HG02981 (cell line): ENCODE data around the gene CFAP251.
"Not testable (repeated sequence)": the region's sequence is repeated elsewhere in the genome, so short reads cannot be mapped to it uniquely, and the experiment has no call there.

Source experiments
- ATAC-seq: cut with Tn5 transposase; IDR thresholded peaks from one replicate; pipeline ENCODE4 v1.9.1; 2021; ENCODE audit warnings: mild to moderate bottlenecking, moderate library complexity; ENCODE audit not compliant: unreplicated experiment

Gene CFAP251

DNA sequence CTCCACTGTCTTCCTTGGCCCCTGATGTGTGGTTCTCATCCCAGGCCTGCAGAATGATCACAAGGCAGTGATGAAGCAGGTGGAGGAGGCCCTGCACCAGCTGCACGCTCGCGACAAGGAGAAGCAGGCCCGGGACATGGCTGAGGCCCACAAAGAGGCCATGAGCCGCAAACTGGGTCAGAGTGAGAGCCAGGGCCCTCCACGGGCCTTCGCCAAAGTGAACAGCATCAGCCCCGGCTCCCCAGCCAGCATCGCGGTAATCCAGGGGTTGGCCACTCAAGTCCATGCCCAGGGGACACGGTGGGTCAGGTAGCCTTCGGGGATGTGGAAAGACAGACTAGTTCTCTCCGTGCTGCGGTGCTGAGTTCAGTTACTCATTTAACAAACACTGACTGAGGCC lies 18.8 kb upstream of the CFAP251 start:
- no peak for ATAC-seq

DNA sequence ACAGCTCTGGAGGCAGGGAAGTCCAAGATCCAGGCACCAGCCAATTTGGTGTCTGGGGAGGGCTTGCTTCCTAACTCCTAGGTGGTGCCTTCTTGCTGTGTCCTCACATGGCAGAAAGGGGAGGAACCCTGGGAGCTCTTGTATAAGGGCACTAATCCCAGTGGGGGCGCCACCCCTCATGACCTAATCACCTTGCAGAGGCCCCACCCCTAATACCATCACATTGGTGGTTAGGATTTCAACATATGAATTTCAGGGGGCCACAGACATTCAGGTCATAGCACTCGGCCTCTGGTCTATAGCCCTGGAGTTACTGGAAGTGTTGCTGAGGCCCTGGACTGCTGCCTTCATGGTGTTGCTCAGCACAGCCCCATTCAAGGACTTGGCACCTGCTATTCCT lies 15.2 kb upstream of the CFAP251 start:
- no peak for ATAC-seq

DNA sequence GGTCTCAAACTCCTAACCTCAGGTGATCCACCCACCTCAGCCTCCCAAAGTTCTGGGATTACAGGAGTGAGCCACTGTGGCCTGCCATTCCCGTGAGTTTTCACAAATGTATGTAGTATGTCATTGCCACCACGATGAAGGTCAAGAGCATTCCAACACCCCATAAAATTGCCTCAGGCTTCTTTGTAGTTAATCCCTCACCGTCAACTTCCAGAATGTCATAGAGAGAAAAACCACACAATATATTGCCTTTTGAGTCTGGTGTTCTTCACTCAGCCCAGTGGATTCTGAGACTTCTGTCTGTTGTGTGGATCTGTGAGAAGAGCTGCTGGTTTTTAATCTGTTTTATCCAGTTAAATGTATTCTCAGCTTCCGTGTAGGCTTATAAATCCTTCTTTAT lies 12.6 kb upstream of the CFAP251 start:
- ATAC-seq: no peak

DNA sequence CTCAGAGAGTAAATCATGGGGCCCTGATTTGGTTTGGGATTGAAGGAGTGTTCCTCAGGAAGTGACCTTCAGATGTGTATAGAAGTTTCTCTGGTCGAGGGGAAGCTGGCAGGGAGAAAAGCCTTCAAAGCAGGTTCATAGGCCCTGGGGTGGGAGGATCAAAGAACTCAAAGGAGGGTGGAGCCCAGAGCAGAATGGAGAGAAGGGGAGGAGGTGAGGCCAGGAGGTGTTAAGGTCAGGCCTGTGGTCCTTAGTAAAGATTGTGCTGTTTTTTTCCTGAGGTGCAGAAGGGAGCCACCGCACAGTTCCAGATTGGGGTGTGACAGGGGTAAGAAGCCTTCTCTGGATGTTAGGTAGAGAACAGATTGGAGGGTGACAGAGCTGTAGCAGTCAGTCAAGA lies 9.7 kb upstream of the CFAP251 start:
- ATAC-seq: no peak

DNA sequence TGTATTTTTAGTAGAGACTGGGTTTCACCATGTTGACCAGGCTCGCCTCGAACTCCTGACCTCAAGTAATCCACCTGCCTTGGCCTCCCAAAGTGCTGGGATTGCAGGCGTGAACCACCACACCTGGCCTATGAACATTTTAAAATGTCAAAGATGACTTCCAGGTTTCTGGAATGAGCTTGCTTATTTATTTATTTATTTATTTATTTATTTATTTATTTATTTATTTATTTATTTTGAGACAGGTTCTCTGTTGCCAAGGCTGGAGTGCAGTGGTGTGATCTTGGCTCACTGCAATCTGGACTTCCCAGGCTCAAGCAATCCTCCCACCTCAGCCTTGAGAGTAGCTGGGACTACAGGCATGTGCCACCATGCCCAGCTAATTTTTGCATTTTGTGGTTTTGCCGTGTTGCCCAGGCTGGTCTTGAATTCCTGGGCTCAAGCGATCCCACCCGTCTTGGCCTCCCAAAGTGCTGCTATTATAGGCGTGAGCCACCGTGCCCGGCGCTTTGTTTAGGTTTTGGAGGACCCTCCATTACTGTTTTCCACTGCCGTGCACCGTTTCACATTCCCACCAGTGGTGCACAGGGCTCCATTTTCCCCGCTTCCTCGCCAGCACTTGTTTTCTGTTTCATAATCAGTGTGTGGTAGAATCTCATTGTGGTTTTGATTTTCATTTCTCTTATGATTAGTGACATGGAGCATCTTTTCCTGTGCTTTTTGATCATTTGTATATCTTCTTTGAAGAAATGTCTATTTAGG lies 6.4 kb upstream of the CFAP251 start:
- no peak for ATAC-seq

DNA sequence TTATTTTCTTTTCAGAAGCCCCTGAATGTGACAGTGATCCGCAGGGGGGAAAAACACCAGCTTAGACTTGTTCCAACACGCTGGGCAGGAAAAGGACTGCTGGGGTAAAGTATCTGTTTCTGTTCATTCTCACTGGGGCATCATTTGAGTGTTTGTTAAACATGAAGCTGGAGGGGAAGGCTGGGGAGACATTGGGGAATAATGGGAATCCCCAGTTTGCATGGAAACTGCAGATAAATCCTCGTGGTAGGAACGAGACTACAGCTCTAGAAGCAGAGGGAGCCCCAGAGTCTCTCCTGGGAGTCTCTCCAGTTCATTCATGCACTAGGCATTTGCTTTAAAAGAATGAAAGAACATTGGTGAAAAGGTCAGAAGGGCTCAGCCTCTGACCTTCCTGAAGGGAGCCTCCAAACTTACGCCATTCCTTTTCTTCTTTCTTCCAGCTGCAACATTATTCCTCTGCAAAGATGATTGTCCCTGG lies 2.5 kb upstream of the CFAP251 start:
- ATAC-seq: no peak

DNA sequence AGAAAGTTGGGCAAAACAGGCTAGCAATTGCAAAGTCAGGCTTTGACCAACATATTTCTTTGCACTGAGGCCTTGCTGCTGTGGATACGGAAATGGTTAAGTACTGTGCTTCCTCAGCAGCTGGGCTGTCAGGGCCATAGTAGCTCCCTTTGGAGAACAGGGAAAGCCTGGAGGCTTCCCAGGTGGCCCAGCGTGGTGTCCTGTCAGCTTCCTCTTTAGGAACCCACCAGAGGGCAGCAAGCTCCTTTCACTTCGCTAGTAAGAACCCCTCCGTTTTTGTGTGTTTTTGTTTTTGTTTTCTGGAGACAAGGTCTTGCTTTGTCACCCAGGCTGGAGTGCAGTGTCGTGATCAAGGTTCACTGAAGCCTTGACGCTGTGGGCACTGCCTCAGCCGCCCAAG lies 1.7 kb upstream of the CFAP251 start:
- ATAC-seq: no peak

DNA sequence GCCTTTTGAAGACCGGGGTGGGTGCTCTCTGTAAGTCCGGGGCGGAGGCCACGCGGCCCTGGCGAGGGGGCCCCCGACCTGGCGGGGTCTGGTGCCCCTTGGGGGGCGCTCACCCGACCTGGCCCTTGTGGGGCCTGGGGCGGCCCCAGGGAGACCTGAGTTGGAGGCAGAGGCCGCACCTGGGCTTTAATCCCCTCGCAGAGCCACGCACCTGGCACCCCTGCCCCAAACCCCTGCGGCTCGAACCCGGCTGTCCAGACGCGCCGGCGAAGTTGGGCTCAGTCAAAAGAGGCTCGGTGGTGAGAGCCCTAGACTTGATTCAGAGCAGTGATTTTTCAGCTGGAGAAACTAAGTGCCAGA lies 267 bp downstream of the CFAP251 start:
- ATAC-seq: peak; percentile 26

DNA sequence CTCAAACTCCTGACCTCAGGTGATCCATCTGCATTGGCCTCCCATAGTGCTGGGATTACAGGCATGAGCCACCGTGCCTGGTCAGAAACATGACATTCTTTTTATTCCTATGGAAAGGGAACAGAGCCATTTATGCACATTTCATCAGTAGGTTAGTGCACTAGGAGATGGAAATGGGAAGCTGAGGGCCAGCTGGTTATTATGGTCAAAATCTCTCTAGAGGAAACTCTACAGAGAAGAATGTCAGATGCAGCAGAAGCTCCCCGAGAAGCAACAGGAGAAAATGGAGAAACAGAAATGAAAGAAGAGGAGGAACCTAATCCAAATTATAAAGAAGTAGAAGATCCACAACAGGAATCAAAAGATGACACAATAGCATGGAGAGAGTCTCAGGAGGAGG lies 2.7 kb downstream of the CFAP251 start:
- no peak for ATAC-seq

DNA sequence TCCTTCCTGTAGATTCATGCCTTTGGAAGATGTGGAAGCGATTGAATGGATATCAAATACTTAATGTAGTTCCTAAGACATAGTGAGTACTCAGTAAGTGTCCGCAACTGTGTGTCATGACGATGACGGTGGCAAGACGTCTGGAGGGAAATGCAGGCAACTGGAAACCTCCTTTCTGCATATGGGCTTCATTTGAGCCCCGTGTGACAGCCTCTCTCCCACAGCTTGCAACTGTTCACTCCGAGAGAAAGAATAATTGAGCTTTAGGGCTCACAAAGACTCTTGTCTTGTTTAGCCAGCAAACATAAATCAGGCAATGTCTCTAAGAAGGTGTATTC lies 6.9 kb downstream of the CFAP251 start:
- ATAC-seq: no peak

DNA sequence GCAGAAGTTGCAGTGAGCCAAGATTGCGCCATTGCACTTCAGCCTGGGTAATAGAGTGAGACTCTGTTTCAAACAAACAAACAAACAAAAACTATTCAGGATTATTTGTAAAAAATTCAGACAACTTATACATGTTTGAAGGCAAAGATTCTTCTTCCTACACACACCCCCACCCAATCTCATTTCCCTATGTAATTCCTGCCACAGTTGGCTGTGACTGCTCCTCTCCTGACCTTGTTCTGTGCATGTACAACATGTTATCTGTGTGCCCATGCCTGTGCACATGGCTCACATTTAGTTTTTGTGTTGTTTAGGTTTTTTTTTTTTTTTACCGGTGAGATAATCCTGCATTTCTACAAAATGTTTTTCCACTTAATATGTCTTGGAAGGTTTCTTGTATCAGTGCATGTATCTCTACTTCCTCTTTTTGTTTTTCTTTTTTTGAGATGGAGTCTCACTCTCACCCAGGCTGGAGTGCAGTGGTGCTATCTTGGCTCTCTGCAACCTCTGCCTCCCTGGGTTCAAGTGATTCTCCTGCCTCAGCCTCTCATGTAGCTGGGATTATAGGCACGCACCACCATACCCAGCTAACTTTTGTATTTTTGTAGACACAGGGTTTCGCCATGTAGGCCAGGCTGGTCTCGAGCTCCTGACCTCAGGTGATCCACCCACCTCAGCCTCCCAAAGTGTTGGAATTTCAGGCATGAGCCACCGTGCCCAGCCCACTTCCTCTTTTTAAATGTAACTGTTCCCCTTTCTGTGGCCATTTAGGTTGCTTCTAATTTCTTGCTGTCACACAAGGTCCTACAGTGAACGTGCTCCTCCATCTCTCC lies 8.7 kb downstream of the CFAP251 start:
- ATAC-seq: no peak

DNA sequence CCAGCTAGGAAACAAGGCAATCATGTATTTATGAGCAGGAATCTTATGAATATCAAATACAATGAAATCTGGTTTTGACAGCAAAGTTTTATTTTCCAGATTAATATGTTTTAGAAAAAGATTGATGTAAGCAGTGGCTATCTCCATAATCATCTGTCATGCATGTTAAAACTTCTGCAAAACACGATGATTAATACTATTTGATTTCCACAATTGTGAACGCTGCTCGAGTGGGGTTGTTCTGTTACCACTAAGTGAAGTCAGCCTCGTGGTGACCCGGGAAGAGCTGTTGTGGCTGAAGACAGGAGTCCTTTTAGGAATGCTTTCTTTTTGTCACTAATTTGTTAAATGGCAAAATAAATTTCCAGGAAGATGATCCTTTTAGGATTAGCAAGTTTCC lies 9.4 kb downstream of the CFAP251 start:
- ATAC-seq: no peak

DNA sequence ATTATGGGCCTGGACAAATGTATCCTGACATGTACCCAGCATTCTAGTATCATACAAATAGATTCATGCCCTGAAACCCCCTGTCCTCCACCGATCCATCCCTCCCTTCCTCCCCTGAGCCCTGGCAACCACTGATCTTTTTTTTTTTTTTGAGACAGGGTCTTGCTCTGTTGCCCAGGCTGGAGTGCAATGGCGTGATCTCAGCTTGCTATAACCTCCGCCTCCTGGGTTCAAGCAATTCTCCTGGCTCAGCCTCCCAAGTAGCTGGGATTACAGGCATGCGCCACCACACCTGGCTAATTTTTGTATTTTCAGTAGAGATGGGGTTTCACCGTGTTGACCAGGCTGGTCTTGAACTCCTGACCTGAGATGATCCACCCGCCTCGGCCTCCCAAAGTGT lies 11.2 kb downstream of the CFAP251 start:
- not testable (repeated sequence) for ATAC-seq

DNA sequence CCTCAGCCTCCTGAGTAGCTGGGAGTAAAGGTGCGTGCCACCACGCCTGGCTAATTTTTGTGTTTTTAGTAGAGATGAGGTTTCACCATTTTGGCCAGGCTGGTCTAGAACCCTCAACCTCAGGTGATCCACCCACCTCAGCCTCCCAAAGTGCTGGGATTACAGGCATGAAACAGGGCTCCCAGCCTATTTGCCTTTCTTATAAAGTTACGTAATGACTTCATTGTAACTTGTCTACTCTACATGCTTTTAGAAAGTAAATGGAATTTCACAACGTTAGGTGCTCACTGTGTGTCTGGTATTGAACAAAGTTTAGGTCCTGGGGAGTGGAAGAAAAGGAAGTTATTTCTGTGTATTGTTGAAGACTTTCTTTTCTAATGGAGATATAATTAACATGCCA lies 12.5 kb downstream of the CFAP251 start:
- ATAC-seq: no peak

DNA sequence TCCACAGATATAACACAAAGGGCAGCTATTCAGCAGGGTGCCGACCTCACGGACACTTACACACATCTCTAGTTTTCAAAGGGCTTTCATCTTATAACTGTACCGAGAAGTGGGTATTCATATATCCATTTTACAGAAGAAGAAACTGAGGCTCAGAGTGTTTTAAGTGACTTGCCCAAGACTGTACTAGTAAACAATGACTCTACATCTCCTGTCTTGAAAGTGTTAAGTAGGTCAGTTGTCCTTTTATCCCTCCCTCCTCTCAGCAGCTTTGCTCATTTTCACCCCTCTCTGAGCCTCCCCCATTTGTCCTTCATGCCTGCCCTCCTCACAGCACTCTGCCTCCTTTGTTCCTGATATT lies 13.8 kb downstream of the CFAP251 start:
- ATAC-seq: no peak

DNA sequence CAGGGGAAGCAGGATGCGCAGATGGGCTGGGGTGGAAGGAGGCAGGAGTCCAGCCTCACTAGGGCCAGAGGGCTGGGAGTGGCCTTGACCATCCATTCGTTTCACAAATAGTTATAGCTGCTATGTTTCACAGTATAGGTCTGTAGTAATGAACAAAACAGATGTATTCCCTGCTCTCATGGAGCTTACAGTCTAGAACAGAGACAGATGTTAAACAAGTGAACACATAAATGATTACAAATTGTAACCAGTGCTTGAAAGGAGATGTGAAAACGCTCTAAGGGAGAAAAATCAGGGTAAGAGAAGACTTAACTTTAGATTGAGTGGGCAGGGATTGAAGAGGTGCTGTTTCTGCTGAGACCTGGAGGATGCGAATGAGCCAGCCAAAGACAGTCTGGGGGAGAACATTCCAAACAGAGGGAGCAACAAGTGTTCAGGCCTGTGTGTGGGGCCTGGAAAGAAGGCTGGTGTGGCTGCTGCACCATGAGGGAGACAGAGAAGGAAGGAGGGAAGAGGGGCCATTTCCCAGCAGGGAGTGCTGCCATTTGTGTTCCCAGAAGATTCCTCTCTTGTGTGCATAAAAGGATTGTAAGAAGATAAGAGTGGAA lies 14.6 kb downstream of the CFAP251 start:
- ATAC-seq: no peak

DNA sequence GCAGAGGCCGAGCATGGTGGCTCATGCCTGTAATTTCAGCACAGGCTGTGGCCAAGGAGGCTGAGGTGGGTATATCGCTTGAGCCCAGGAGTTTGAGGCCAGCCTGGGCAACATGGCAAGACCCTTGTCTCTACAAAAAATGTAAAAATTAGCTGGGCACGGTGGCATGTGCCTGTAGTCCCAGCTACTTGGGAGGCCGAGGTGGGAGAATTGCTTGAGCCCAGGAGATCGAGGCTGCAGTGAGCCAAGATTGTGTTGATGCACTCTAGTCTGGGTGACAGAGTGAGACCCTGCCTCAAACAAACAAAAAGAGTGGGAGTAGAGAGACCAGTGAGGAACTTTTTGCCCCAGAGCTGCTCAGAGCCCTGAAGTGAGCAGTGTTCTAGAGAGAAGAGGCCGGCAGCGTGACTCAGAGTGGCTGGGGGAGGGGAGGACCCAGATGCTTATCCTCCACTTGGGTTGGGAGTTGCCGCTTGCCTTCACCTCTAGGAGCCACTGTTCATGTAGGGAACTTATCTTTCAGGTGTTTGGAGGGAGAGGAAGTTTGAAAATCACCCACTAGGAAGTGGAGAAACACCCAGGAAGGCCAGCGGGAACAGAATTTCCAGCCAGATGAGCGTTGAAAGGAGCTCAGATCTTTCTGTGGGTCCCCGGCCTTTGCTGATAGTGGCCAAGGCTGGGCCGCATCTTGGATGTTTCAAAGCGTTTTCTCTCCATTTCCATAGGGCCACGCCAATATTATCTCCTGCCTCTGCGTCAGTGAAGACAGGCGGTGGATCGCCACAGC lies 15.3 kb downstream of the CFAP251 start:
- ATAC-seq: no peak

DNA sequence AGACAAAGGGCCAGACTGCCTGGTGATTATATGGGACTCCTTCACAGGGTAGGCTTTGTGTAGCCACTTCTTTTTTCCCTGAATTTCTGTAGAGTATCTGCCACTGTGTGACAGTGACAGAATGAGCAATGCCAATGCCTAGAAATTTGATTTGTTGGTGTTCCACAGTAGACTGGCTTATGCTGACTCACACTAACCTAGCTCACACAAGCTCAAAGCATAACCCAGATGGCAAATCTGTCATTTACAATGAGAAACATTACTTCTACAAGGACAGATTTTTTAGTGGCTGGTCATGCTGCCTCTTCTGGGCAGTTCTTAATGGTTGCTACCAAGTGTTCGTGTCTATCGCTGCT lies 15.9 kb downstream of the CFAP251 start:
- ATAC-seq: no peak

DNA sequence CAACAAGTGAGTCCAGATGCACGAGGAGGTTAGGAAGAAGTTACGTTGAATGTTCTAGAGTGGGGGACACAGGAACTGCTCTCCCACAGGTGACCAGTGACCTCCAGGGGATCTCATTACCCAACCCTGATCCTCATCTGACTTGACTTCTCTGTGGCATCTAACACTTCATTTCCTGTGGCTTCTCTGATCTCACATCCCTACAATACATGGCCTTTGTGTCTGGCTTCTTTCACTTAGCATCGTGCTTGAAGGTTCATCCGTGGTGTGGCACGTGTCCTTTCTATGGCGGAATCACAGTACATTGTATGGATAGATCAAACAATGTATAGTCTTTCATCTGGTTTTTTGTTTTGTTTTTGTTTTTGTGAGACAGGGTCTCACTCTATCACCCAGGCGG lies 19.3 kb downstream of the CFAP251 start:
- ATAC-seq: no peak

DNA sequence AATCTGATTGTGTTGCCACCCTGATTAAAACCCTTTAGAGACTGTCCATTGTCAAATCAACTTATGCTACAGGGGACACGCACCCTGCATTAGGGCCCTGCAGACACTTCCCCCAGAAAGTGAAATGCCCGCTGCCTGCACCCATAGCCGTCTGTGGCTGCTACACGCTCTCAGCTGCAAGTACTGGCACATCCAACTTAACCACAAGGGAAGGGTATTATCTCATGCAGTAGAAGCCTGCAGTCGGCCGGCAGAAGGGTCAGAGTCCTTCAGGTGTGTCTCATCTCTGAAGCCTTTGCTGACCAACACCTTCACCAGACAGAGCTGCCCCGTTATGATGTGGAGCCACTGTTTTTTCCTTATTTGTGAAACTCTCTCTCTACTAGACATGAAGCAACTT lies 20.8 kb downstream of the CFAP251 start:
- no peak for ATAC-seq

DNA sequence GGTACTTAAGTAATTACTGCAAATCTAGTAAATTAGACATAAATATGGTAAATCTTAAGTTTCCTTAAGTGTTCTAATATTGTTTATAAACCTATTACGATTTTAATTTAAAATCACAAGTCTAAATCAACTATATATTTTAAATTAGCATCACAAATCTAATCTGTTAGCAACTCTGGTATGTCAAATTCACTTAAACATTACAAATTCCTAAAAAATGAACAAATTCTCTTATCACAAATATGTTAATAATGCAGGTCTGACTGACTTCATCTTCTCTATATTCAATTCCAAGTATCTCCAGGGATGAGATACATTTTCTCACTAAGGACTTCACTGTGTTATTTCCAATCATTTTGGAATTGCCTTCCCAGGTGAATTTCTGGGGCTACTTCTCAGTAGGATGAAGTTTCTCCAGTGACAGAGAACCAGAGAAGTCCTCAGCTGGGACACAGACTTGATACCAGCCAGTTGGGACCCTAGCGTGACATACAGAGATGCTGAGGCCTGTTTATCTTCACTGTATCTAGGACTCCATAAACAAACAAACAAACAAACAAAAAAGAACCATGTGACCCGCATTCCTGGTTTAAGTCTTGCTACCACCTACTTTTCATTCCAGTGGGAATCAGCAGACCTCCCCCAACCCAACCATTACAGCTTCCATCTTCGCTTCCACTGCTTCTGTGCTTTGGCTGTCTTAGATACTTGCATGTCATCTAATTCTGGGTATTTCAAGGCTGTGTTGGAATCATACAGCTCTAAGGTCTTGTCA lies 21.8 kb downstream of the CFAP251 start:
- ATAC-seq: no peak
